ENCODE measurements around the gene AQP12B.

DNA sequence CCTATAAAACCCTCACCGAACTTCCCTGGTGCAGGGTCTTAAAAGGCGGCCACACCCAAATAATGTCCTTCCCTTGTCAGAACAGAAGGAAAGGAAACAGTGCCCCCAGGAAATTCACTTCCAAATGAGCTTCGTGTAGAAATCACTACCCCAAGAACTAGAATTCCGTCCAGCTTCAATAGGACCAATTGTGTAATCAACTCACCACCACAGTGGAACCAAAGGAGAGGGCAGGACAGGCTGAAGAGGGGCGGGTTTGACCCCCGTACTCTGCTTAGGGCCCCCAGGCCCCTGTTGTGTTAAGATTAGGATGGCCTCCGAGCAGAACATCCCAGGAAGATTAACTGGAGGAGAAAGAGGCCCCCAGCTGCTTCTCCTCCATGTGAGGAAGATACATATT, 33.4 kb downstream of the AQP12B start:
- TF ChIP-seq POLR2A (IDR thresholded peaks at IDR 0.05; ENCODE audit: low read length) = no peak
- TF ChIP-seq GATA1 (IDR thresholded peaks at IDR 0.05; ENCODE audit: low read depth, low read length) = no peak
